Fibroblast of the aortic adventitia (primary cell): ENCODE results near the gene MFAP3L. TPM values are rescaled to one million over a fixed set of nuclear protein-coding genes. Genes with fewer than 3 reads are reported as not detected.
A peak's percentile ranks its signal among the peaks of the same experiment; 100 is the strongest.

Source experiments
- DNase-seq: peaks from one replicate; pipeline ENCODE4 v3.0.0-alpha.2; 2010; ENCODE audit warnings: low read depth
- H3K4me3 ChIP-seq: 2 replicates; pipeline ENCODE4 v1.5.1; 2011; ENCODE audit warnings: low read depth, mild to moderate bottlenecking, control low read depth, low read length, moderate library complexity
- CTCF ChIP-seq: IDR thresholded peaks from 2 replicates; pipeline ENCODE4 v1.5.1; 2011; ENCODE audit warnings: mild to moderate bottlenecking, low read length, control low read depth, inconsistent platforms; ENCODE audit not compliant: insufficient read depth
- total RNA-seq: library from RNA; depleted of rRNA; stranded (reverse); fragments of >200 nt; gene quantifications from 2 replicates; pipeline ENCODE4 v1.2.3, GENCODE V29; 2012; ENCODE audit warnings: low replicate concordance

MFAP3L gene
- total RNA-seq, 1 donor: 3.3 TPM

- no peak for DNase-seq
- H3K4me3 ChIP-seq: no peak overlapping the region
- no peak for TF ChIP-seq CTCF
Measured at GRCh38 chr4:170011921-170012628, 14.1 kb downstream of the MFAP3L start.

GRCh38 chr4:170009291-170009690, 16.9 kb downstream of the MFAP3L start:
- no peak for DNase-seq
- H3K4me3 ChIP-seq: no peak overlapping the region
- no peak for TF ChIP-seq CTCF

GRCh38 chr4:170008801-170009200, 17.4 kb downstream of the MFAP3L start:
- no peak overlapping the region for H3K4me3 ChIP-seq
- DNase-seq: no peak
- TF ChIP-seq CTCF: no peak

- no peak for TF ChIP-seq CTCF
- no peak for DNase-seq
- no peak overlapping the region for H3K4me3 ChIP-seq
Measured at GRCh38 chr4:170008371-170008770, 17.8 kb downstream of the MFAP3L start.

GRCh38 chr4:170007113-170007512, 19.1 kb downstream of the MFAP3L start:
- peak; percentile 12 for DNase-seq
- no peak overlapping the region for H3K4me3 ChIP-seq
- no peak for TF ChIP-seq CTCF

GRCh38 chr4:170005472-170005871, 20.7 kb downstream of the MFAP3L start:
- H3K4me3 ChIP-seq: no peak overlapping the region
- TF ChIP-seq CTCF: no peak
- no peak for DNase-seq

- TF ChIP-seq CTCF: no peak
- DNase-seq: peak; percentile 24
- no peak overlapping the region for H3K4me3 ChIP-seq
Measured at GRCh38 chr4:170004651-170005295, 21.4 kb downstream of the MFAP3L start.
